Amniotic epithelial cell (primary cell): ENCODE results near the gene AKAP13.
"Not testable (repeated sequence)": the region's sequence is repeated elsewhere in the genome, so short reads cannot be mapped to it uniquely, and the experiment has no call there.

Experiments
- DNase-seq: peaks from one replicate; pipeline ENCODE4 v3.0.0-alpha.2; 2010; ENCODE audit warnings: low read depth

Gene AKAP13

DNA sequence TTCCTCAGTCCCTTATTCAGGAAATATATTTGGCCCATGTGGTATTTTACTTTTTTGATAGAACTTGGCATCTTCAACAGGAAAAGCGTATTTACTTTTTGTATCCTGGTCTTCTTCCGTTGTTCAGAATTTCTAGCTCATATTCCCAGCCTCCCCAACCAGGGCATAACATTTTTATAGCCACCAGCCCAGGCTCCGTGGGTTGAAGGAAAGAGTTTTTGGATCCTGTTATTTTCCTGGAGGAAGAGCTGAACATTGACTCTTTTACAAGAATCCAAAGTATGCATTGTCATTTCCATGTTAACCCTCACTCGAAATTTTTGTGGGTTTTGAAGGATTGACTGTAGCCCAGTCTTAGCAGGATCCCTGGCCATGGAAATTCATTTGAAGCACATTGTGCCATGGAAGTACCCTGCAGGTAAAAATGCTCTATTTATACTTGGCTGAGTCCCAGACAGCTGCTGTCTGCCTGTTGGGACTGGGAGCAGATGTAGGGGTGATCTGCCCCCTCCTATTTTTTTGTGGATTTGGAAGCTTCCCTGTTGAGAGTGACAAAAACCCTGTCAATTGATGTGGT, 98.8 kb downstream of the AKAP13 start:
- peak; percentile 78 for DNase-seq

DNA sequence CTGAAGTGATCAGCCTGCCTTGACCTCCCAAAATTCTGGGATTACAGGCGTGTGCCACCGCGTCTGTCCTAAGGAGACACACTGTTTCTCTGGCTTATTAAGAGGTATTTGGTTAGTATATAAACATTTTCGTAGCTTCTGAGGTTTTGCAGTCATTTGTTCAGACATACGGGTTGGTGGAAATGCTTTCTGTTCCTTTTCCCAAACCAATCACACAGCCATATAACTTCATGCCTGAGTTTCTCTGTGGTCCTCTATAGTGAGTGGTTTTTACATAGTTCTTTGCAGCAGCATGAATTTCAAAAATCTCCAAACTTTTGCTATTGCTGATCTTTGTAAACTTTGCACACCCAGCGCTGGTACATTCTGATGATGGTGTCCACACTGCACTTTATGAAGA, 100.5 kb downstream of the AKAP13 start:
- DNase-seq, result no peak

DNA sequence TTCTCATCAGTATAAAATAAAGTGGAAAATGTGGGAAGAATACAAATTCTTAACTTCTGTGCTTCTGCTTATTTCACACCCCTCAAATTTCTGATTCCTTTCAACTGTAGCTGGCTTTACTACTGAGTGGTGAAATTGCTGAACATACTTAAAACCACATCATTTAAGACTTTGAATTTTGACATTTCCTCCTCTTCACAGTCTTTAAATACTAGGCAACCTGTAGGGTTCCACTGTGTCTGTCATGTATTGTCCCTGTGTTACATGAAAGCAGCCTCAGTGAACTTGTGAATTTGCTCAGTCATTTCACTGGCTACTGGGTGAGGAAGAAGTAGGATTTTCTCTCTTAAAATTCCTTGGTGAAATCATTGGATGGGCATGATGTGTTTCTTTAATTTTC, 101.1 kb downstream of the AKAP13 start:
- DNase-seq, result not testable (repeated sequence)

DNA sequence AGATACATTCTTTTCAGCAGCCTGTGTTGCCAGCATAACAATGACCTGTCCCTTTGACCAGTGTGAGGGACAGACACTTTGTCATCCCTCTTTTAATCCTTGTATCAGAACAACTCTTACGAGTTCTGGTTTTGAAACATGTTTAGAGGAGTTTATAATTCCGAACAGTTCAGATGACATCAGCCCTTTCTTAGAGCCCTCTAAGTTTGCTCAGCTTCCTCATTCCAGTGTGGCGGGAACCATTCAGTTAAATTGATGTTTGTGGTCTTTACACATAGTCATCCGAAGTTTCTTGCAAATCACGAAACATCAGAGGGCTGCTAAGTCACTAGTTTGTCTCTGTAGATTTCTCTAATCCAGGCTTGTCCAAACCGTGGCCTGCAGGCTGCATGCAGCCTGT, 102.5 kb downstream of the AKAP13 start:
- DNase-seq, result peak; percentile 95

DNA sequence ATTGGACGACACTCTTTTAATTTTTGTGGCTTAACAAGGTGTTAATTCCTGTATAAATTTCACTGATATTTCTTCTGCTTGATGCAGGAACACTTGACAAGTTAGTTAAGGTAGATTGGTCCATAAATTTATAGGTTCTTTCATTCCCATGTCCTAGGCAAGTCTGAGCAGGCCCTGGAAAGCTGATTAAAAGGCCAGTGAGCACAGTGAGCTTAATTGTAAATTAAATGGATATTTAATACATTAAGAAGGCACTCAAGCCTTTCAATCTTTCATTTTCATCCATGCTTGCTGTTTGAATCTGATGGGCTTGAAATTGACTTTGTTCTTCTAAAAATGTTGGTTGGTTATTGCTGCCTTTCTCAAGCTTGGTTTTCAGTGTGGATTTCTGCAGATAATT, 103.6 kb downstream of the AKAP13 start:
- DNase-seq, result not testable (repeated sequence)

DNA sequence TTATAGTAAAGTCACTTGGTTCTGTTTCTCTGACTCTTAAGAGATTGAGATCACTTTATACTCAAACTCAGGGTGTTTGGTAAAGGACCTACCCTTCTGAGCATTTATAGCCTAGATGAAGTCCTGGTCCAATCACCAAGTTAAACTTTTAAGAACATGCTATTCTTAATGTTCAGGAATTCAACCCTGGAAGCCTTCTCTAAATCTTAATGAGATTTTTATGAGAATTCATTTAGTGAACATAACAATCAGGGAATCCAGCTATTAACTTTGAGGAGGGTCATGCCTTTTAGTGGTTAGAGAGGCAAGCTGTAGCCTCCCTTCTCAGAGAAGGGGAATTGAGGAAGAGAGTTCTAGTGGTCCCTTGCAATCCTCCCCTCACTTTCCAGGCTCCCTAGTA, 104.5 kb downstream of the AKAP13 start:
- not testable (repeated sequence) for DNase-seq

DNA sequence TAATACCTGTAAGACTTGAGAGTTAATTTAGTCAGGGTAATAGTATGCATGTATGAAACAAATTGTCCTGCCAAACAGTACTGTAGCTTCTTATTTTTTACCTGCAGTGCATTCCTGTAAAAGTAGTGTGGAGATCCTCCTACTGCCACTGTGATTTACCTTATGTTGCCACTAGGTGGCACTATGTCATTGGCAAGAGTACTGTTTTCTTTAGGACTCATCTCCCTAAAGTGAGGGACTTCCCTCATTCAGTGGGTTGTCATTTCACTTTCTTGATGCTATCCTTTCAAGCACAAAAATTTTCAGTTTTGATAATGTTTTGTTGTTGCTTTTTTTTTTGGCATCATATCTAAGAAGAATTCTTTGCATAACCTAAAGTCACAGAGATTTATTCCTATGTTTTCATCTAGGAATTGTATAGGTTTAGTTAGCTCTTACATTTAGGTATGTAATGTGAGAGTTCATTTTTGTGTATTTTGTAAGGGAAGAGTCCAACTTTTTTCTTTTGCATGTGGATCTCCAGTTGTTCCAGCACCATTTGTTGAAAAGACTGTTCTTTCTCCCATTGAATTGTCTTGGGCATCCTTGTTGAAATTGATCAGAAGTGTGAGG, 105.7 kb downstream of the AKAP13 start:
- DNase-seq, result peak; percentile 73

DNA sequence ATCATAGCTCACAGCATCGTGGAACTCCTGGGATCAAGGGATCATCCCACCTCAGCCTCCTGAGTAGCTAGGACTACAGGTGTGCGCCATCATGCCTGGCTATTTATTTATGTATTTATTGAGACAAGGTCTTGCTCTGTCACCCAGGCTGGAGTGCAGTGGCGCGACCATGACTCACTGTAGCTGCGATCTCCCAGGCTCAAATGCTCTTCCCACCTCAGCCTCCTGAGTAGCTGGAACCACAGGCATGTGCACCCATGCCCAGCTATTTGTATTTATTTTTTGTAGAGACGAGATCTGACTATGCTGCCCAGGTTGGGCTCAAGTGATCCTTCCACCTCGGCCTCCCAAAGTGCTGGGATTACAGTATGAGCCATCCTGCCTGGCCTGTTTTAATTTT, 107.4 kb downstream of the AKAP13 start:
- peak; percentile 45 for DNase-seq

DNA sequence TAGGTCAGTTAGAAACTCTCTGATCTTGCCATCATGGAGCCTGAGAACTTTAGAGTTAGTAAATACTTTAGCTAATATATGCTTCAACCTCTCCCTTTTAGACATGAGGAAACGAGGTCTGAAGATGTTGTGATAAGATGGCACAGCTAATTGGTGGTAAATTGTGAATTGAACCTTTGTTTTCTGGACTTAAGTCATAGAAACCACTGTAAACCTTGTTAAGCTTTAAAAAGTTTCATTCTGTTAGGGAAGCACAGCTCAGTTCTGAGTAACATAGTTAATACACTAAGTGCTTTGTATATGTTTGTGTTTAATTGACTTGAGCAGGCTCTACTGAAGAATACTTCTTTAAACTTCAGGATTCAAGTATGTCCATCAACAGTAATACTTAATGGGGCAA, 108.6 kb downstream of the AKAP13 start:
- DNase-seq, result no peak

DNA sequence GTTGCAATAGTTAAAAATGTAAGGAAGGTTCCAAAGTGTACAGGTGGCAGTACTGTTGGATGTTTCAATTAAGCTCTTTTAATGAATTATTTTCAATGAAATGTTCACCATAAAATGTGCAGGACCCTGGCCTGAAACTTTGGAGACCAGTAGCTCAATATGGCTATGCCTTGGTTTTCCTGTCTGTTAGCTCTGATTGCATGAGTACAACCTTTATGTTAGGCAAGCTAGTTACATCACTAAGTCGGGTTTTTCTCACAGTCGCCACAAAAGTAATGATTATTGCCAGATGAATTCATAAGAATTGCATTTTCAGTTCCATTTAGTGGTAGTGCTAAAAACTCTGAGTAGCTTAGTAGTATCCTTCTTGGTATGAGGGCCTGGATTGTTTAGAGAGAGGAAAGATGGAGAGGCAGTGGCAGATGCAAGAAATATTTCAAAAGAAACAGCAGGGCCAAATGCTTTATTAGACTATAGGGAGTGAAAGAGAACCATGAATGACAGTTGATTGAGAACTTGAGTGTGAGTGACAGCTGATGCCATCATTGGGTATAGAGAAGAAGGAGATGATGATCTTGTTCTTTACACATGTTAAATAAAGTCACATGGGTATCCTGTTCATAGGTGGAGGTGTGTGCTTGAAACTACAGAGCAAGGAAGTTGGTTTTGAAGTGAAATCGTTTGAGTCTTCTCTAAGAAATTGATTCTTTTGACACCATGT, 109.5 kb downstream of the AKAP13 start:
- DNase-seq, result no peak

DNA sequence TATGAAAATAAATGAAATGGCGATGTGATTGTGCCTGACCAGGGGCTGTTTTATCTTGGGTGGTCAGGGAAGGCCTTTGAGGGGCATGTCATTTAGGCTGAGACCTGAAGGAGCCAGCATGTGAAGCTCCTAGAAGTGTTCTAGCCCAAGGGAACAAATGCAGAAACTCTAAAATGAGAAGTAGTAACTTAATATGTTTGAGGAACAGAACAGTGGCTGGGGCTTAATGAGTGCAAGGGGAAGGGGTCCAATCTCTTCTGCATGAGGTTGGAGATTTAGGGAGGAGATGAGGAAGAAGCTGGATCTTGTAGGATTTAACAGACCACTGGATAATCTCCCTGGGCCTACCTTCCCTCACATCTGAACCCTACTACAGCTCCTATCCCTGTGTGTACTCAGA, 110.5 kb downstream of the AKAP13 start:
- no peak for DNase-seq

DNA sequence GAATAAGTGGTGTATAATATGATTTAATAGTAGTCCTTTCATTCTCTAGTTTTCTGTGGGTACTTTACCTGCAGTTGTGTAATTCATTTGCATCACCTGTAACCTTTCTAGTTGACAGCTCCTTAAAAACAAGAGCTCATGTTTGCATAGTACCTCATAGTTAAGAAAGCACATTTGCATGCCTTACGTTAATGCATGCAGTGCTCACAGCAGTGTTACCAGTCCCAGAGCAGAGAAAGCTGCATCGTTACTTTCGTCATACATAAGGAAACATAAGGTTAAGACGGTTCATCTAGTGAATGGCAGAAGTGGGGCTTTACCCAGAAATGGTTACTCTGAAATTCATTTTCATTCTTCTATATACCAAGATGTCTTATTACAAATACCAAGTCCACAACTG, 111.3 kb downstream of the AKAP13 start:
- DNase-seq, result no peak

DNA sequence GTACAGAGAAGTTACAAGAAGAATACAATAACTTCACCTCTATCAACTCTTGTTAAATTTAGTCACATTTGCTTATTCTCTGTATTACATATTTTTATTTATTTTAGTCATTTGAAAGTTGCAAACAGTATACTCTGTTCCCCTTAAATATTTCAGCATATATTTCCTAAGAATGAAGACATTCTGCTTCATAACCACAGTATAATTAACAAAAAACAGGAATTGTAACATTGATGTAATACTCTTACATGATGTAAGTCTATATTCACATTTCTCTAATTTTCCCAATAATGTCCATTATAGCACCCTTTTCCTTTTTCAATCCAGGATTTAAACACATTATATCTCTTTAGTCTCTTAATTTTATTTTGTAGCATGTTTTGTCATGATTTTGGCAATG, 112.0 kb downstream of the AKAP13 start:
- DNase-seq, result no peak

DNA sequence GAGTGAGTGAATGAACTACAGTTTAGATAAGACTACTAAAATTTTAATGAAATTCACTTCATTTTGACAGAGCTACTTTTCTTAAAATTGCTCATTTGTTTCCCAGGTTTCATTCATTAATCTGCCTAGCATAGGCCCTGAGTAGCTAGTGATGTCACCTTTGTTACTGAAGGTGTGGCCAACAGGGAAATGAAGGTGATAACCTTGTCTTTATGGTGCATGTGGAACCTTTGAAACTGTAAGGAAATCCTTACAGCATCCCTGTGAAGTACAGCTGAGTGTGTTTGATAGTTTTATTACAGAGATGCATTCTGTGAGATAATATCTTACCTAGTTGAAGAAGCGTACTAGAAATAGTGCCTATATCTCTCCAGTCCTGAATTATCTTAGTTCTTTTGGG, 112.9 kb downstream of the AKAP13 start:
- no peak for DNase-seq

DNA sequence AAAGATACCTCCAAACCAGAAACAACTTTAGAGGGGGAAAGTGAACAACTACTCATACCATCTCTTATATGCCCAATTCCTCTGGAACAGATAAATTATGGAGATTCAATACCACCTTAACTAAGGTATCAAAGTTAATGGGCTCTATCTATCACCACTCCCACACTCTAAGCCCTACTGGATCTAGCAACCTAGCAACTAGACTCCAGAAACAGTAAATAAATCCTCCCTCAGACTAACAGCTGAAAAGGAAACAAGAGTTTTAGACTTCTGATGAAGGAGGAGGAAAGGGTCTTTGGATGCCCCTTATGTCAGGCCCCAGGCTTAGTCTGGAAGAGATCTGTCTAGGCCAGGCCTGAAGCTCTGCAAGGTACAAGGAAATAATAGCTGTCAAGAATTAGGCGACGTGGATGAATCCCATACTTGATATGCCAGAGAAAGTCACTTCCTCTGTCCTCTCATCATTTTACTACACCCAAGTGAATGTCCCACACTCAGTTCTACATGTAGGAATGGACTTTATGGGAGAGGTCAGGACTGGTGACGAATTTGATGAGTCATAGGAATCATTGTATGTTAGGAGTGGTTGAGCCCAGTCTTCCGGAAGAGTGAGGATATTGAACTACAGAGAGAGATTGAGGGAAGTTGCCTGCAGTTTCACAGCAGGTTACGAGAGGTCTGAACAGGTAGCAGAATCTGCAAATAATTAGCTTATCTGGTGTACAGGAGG, 113.8 kb downstream of the AKAP13 start:
- peak; percentile 76 for DNase-seq

DNA sequence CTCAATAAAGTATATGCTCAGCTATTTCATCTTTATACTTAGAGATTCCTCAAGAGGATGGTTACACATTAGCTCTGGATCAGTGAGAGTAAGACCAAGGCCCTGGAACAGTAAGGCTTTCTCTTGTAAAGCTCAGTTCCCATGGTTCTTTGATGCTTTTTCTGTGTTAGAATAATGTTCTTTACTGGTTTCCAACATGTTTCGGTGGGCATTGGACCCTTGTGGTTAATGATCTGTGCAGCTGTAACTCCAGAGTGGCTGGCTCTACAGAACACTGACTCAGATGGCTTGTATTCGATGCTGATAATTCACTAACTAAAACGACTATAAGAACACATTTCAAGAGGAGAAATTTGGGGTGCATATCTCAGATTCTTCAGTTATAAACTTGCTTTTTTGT, 114.7 kb downstream of the AKAP13 start:
- no peak for DNase-seq

DNA sequence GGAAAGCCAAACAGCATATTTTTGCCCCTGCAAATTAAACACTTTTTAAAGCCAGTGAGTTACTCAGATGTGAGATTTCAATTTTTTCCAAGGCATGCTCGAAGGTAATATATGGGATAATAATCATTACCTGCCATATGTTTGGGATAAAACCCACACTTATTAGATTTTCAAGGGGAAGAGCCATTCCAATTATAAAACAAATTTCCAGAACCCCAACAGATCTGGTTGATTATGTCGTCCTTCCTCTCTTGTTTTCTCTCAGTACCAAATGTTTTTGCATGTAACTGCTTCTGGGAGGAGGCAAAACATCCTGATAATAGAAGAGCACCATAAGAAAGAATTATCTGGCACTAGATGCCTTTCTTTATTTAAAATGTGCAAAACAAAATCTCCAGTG, 115.1 kb downstream of the AKAP13 start:
- DNase-seq, result no peak

DNA sequence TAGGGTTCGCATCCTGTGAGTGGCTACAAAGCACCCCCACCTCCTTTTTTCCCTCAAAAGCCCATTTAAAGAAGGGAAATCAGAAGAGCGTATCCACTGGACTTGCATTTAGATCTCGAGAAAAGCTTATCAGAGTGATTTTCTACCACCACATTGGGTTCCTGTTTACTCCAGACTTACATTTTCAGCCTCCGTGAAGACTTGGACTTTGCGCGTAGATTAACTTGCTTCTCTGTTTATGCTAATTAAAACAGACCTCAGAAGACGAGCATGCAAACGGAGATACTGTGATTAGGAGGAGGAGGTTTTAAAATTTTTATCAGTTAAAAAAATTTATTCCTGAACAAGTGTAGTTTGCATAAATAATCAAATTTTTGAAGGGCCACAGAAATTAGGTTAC, 115.7 kb downstream of the AKAP13 start:
- no peak for DNase-seq

DNA sequence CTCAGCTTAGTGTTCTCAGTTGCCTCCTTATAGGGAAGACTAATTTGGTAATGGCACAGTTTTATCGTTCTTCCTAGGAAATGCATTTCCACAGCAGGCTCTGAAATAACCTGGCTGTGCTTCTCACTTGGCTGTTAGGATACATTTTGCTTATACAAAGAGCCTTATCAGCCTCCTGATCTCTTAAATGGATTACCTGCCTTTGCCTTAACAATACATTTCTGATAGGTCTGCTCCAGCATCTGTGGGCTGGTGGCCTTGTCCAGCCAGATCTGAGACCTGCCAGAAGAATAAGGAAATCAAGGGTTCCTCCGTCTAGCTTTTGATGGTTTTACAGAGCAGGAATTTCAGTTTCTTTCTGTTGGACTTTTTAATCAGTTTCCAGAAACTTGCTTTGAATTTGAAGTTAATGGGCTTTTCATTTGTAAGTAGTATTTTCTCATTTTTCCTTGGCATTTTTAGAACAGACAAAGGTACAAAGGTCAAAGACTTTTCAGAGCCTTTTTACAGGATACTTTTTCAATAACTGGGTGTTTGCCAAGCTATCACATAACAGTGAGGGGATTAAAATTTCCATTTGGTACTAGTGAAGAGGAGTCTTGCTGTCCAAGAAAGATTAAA, 116.3 kb downstream of the AKAP13 start:
- no peak for DNase-seq

DNA sequence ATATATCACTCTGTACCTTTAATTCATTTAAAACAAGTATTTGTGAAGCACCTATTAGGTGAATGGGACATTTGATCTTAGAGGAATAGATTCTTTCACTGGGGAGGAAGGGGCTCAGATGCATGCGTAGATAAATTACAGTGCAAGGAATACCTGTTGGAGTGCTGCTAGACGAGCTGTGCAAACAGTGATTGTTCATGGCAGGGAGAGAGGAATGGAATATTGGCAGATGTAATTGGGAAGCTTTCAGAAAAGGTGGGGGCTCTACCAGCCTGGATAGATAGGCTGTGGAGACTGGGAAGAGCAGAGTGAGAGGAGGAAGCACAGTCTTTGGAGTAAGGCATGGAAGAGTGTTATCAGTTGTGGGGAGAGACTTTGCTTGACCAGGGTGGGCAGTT, 116.8 kb downstream of the AKAP13 start:
- no peak for DNase-seq

DNA sequence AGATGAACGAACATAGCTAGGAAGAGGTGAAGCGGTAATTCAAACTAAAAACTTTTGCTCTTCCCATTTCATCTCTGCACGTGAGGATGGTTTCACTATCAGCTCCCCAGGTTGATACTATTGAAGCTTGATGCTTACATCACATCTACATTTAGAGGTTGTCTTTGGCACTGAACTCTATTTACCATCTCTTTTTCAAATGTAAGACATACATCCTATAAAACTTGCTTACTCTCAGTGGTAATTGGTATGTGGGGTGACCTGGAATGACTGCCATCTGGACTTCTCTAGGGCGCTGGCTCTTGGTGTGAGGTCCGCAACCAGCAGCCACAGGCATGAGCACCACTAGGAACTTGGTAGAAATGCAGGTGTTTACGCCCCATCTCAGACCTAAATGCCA, 118.1 kb downstream of the AKAP13 start:
- DNase-seq, result no peak

DNA sequence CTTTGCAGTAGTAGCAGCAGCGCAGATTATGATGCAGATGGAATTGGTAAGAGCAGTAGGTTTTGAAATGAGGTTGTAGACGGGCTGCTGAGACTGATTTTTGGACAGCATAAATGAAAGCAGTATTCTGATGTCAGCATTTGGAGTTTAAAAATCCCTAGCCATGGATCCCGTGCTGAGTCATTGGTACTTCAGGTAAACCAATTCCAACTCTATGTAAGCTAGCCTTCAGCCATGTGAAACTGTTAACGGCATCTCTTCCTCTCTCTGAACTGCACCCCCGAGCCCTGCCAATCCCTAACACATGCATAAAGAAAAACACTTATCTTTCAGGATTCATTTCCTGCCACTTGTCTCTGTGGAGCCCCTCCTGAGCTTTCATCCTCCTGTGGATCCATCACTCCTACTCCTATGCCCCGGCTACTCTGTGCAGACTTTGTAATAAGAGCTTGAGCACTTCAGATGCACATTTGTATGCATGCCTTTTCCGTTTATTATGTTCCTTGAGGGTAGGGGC, 119.0 kb downstream of the AKAP13 start:
- DNase-seq, result no peak
